CD4-positive, alpha-beta T cell treated with Interferon alpha-2 for 1 hour (primary cell): ENCODE data around the gene CDIPT.
A peak's percentile ranks its signal among the peaks of the same experiment; 100 is the strongest.
"Not testable (repeated sequence)": the region's sequence is repeated elsewhere in the genome, so short reads cannot be mapped to it uniquely, and the experiment has no call there.

Experiments used
- DNase-seq, 2 donors: peaks; one replicate each; pipeline ENCODE4 v3.0.0-alpha.2; 2020 to 2022

The CDIPT gene

GRCh38 chr16:29862884-29863668 is at the start of gene CDIPT:
Gene CDIPT (minus strand): TSS chr16:29863226. CDS start chr16:29862857, 369 bp downstream.
- peak; percentile 95 to 97 for DNase-seq

- no peak for DNase-seq
These were observed 49.1 kb upstream of the CDIPT start for GRCh38 chr16:29912087-29912486.

- no peak for DNase-seq
These were observed 48.6 kb upstream of the CDIPT start for GRCh38 chr16:29911676-29912010.

GRCh38 chr16:29910819-29911675 is 48.0 kb upstream of the CDIPT start:
- no peak for DNase-seq

GRCh38 chr16:29909851-29910250 is 46.8 kb upstream of the CDIPT start:
- not testable (repeated sequence) for DNase-seq

GRCh38 chr16:29909391-29909790 is 46.4 kb upstream of the CDIPT start:
- DNase-seq = no peak

- no peak for DNase-seq
These were observed 45.7 kb upstream of the CDIPT start for GRCh38 chr16:29908719-29909220.

- no peak for DNase-seq
These were observed 44.9 kb upstream of the CDIPT start for GRCh38 chr16:29907973-29908372.

- no peak for DNase-seq
These were observed 43.7 kb upstream of the CDIPT start for GRCh38 chr16:29906520-29907244.

- DNase-seq = no peak
These were observed 42.6 kb upstream of the CDIPT start for GRCh38 chr16:29905668-29906067.

- DNase-seq = no peak
These were observed 41.9 kb upstream of the CDIPT start for GRCh38 chr16:29904947-29905346.

GRCh38 chr16:29903590-29903989 is 40.6 kb upstream of the CDIPT start:
- no peak for DNase-seq

GRCh38 chr16:29901607-29901945 is 38.5 kb upstream of the CDIPT start:
- no peak for DNase-seq

- DNase-seq = no peak
These were observed 38.0 kb upstream of the CDIPT start for GRCh38 chr16:29900888-29901606.

GRCh38 chr16:29900102-29900887 is 37.3 kb upstream of the CDIPT start, which contains the start of gene ASPHD1:
Gene ASPHD1 (plus strand): TSS chr16:29900488. CDS start chr16:29900972, 484 bp downstream.
- peak; percentile 49 to 81 for DNase-seq

GRCh38 chr16:29899516-29900101 is 36.6 kb upstream of the CDIPT start, which contains the start of gene SEZ6L2:
Gene SEZ6L2 (minus strand): TSS chr16:29899550. CDS start chr16:29899019, 531 bp downstream.
- peak; percentile 4 to 58 for DNase-seq

GRCh38 chr16:29898804-29899515 is 35.9 kb upstream of the CDIPT start:
- no peak for DNase-seq

GRCh38 chr16:29898135-29898803 is 35.2 kb upstream of the CDIPT start:
- no peak for DNase-seq

- no peak for DNase-seq
These were observed 34.3 kb upstream of the CDIPT start for GRCh38 chr16:29897333-29897732.

GRCh38 chr16:29896841-29897240 is 33.8 kb upstream of the CDIPT start:
- no peak for DNase-seq
